ENCODE results near the gene BBIP1. TPM values are rescaled to one million over a fixed set of nuclear protein-coding genes. Genes with fewer than 3 reads are reported as not detected.

The BBIP1 gene
- total RNA-seq: 28.5 and 28.9 TPM in 2 replicates

DNA sequence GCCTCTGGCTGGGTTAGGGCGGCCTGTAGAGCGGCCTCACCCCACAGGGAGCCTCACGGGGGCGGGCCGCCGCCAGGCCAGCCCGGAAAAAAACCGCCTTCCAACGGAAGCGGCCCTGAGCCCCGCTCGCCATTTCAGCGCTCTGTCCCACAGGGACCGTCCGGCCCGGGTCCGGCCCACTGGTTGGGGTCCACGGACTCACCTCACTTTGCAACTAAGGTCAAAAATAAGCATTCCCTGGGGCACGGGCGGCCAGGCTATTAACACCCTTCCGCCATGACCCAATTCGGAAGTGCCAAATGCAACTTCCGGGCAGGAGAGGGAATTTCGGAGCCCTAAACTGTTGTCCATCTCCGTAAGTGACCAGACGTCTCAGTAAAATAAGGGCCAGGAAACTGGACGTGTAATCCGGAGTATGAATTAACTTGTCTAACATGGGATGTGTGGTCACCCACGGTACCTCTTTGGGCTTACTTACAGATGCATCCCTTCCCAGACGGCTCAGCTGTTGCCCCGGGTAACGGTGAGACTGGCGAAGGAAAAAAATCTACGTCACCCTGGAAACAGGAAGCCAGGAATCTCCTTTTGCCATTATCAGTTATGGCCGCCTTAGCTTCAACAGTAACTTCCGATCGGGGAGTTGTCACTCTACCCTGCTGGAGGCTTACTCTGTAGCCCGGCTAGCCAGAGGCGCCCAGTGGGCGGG, at the start of gene BBIP1:
BBIP1 (minus strand) TSS at position 538 of the 706 bp plus-strand sequence. CDS start 1,023 bp downstream, outside the sequence.

DNA sequence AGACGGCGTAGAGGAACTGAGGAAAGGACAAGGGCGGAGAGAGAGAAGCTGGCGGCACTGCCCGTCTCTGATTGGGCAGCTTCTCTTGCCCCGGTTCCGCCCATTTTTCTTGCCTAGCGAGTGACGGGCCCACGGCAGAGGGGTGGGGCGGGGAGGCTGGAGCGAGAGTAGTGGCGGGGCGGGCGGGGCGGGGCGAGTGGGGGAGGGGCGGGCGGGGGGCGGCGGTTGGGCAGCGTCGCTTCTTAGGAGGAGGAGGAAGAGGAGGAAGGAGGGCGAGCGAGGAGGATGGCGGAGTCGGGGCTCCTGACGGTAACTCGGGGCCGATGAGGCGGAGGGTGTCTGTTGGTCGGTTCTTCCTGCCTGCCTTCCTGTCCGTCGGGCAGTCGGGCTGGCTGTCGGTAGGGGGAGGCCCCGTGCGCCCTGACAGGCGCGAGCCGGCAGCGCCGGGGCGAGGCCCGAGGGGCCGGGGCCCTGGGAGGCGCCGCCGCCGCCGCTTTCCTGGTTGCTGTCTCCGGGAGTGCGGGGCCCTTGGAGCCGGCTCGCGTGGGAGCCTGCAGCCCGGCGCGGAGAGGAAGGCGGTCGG, 460 bp upstream of the BBIP1 start, which contains the start of gene SHOC2:
SHOC2 (plus strand) TSS at position 256 of the 583 bp plus-strand sequence. CDS start 44,755 bp downstream, outside the sequence.

GRCh38 chr10:110871298-110872084, 47.5 kb downstream of the BBIP1 start, which contains the start of gene PDCD4:
TSS of gene PDCD4 (plus strand) at chr10:110871928. CDS start at chr10:110876028, 4,100 bp downstream.

Other genes with a start within 250 kb of the BBIP1 start
- gene PDCD4, start 47.3 kb downstream of the BBIP1 start, total RNA-seq: 35.5 and 60.0 TPM in 2 replicates
- gene SHOC2, start 424 bp upstream of the BBIP1 start, total RNA-seq: 50.1 and 67.0 TPM in 2 replicates
- 0.22 and 2.0 TPM in 2 replicates for gene ADRA2A, start 157.8 kb upstream of the BBIP1 start, total RNA-seq

All from uterine smooth muscle cell (primary cell).